GM21529 (cell line): ENCODE results near the gene LILRA1.
"Not testable (repeated sequence)": the region's sequence is repeated elsewhere in the genome, so short reads cannot be mapped to it uniquely, and the experiment has no call there.

ENCODE experiments used
- ATAC-seq: cut with Tn5 transposase; IDR thresholded peaks from one replicate; pipeline ENCODE4 v1.9.1; 2021; ENCODE audit not compliant: unreplicated experiment

The LILRA1 gene

DNA sequence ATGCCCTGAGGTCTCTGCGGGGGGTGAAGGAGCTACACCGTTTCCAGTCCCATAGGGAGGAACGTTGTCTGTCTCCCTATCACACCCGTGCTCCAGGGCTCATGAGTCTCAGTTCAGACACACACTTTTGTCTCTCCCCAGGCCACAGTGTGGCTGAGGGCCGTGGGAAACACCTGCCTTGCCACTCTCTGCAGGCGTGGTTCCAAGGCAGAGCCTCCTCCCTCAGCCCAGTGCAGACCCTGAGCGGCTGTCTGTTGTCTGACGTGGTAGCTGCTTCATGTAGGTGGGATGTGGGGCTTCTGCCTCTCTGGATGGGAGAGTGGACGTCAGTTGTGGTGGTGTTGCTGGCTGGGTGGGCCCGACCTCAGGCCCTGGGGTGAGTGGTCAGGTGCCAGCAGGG, 30.8 kb downstream of the LILRA1 start:
- not testable (repeated sequence) for ATAC-seq

DNA sequence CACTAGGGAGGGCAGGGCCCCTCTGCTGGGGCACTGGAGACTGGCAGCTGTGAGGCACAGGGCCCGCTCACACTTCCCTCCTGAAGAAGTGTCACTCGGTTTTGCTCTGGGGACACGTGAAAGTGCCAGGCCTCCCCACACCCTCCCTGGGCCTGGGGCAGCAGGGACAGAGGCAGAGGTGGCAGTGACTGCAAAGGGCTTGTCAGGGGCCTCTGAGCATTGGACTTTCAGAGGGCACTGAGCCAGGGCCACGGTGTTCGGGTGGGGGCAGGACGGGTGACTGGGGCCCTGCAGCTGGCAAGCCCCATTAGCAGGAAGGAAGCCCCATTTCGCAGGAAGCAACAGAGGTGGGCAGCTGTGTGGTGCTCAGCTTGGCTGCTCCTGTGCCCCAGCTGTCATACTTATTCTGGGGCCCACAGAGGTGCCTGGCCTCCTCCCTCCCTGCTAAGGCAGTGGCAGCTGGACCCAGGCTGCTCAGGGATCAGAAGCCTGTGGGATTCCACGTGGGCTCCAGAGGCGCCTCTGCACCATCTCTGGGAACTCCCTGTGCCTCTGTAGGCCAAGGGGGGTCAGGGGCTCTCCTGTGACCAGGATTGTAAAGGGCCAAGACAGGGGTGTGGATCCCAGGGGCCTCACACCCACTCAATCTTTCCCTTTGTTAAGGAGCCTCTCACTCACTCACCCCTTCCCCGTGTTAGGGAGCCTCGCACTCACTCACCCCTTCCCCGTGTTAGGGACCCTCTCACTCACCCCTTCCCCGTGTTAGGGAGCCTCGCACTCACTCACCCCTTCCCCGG, 31.7 kb downstream of the LILRA1 start:
- not testable (repeated sequence) for ATAC-seq

DNA sequence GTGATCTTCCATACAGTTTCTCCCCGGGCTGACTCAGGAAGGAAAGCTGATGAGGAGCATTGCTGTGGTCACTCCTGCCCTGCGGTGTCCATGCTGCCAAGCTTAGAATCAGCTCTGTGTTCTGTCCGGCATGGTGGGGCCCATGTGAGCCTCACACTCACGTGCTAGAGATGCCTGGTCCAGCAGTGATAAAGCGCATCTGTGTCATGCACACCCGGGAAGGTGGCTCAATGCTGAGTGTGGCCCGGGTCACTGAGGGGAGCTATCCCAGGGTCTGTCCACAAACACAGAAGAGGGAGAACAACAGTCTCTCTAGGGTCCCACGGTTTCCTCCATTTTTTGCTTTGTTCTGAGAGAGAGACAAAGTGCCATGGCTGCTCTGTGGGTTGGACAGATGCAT, 33.3 kb downstream of the LILRA1 start:
- no peak for ATAC-seq

DNA sequence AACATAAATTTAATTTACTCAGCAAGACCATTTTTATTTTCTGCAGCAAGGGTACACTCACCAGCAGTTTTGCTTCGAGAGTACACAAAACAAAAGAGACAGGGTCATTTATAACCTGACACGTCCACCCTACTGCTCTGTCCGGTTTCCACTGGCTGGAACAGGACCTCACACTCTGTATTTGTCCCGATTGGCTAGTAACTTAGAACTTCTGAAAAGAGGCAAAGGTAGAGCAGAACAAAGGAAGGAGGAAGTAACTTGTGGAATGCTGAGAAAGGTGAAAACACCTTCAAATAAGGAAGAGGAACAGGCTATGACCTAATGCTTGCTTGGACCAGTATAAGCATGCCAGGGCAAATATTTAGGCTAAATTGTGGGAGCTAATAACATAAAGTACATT, 34.5 kb downstream of the LILRA1 start:
- not testable (repeated sequence) for ATAC-seq

DNA sequence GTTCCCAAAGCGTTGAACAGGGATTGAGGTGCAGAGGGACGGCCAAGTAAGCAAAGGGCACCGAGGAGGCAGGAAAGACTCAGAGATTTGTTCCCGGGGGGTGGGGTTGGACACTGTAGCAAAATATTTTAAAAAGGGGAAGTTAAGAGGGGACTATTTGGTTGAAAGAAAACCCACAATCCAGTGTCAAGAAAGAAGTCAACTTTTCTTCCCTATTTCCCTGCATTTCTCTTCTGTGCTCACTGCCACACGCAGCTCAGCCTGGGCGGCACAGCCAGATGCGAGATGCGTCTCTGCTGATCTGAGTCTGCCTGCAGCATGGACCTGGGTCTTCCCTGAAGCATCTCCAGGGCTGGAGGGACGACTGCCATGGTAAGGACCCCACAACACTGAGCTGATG, 36.8 kb downstream of the LILRA1 start, which contains the start of gene LILRB1:
LILRB1 (plus strand) TSS at position 223 of the 400 bp plus-strand sequence. CDS start 590 bp downstream, outside the sequence.
- ATAC-seq = not testable (repeated sequence)

DNA sequence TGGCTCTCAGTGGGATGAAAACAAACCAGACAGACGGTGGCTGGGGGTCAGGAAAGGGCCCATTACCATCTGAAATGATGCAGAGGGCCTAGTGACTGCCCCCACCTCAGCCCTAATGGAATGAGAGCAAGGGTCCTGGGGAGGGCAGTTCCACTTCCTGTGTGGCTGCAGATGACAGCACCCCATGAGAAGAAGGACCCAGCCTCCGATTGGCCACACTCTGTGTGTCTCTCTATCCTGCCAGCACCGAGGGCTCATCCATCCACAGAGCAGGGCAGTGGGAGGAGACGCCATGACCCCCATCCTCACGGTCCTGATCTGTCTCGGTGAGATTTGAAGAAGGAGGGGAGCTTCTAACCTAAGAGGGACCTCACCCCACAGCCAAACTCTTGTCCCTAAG, 37.4 kb downstream of the LILRA1 start:
- ATAC-seq = no peak

DNA sequence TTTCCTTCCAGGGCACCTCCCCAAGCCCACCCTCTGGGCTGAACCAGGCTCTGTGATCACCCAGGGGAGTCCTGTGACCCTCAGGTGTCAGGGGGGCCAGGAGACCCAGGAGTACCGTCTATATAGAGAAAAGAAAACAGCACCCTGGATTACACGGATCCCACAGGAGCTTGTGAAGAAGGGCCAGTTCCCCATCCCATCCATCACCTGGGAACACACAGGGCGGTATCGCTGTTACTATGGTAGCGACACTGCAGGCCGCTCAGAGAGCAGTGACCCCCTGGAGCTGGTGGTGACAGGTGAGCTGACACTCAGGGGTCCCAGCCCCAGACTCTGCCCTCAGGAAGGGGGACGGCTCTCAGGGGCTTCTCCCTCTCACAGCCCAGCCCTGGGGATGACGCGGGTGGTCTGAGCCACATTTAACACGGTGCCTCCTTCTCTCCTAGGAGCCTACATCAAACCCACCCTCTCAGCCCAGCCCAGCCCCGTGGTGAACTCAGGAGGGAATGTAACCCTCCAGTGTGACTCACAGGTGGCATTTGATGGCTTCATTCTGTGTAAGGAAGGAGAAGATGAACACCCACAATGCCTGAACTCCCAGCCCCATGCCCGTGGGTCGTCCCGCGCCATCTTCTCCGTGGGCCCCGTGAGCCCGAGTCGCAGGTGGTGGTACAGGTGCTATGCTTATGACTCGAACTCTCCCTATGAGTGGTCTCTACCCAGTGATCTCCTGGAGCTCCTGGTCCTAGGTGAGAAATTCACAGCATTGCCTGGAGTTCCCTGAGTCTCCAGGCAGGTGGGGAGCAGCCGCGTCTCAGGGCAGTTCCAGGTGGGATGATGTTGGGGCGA, 38.3 kb downstream of the LILRA1 start:
- ATAC-seq = not testable (repeated sequence)

DNA sequence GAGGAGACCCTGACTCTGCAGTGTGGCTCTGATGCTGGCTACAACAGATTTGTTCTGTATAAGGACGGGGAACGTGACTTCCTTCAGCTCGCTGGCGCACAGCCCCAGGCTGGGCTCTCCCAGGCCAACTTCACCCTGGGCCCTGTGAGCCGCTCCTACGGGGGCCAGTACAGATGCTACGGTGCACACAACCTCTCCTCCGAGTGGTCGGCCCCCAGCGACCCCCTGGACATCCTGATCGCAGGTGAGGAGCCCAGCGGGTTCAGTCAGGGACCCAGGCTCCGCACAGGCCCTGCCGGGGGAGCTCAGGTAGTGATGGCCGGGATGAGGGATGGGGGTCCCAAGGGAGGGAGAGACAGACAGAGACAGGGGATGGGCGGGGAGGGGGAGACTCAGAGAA, 39.1 kb downstream of the LILRA1 start:
- ATAC-seq = not testable (repeated sequence)

DNA sequence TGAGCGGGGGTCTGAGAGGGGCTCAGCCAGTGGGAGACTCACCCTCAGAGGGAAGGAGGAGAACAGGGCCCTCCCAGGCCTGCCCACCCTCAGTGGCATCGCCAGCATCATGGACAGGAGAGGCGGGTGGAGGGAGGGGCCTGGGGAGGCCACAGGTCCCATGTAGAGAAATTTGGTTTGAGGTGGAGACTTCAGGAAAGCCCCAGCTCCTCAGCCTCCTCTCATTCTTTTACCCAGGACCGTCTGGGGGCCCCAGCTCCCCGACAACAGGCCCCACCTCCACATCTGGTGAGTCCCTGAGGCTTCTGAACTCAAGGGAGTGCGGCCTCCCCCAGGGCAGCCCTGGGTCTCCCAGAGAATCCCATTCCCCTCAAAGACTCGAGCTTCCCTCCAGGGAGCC, 40.0 kb downstream of the LILRA1 start:
- ATAC-seq = no peak

DNA sequence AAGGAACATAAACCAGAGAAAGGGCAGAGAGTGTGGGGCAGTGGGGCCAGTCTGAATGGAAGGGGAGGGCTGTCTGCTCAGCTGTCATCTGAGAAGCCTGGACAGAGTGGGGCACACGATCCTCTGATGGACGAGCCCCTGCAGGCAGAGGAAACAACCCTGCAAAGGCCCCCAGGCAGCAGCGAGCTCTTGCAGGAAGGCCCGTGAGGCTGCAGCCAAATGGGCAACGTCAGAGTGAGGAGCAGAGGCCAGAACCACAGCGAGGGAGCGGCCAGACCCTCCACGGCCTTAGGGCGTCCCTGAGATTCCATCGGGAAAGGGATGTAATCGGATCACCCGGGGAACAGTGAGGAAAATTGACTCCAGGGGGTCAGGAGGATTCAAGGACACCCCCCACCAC, 42.6 kb downstream of the LILRA1 start:
- ATAC-seq = not testable (repeated sequence)

DNA sequence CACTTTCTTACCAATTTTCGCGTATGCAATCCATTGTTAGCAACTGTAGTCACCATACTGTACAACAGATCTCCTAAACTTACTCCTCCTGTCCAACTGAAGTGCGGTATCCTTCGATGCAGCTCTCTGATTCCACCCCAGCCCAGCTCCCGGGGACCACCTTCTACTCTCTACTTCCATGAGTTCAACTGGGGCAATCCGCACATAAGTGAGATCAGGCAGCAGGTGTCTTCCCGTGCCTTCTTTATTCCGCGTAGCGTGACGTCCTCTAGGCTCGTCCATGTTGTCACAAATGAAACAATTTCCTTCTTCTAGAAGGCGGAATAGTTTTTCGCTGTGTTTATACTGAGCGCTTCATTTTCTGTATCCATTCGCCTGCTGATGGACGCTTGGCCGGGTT, 45.3 kb downstream of the LILRA1 start:
- ATAC-seq = no peak

DNA sequence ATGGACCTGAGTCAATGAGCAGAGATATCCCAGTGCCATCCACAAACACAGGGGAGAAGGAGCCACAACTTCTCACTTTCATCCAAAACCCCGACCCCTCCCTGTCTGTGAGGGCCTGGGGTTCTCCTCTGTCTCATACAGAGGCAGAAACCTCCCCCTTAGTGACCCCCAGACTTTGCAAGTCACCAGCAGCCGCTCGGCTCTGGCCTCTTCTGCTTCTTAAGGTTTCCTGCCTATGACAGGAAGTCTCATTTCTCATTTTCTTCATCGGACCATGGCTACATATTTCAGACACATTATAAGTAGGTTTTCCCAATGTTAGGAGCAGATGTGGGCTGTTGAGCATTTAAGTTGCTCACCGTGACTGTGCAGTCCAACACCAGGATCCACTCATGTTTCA, 49.5 kb downstream of the LILRA1 start:
- not testable (repeated sequence) for ATAC-seq

DNA sequence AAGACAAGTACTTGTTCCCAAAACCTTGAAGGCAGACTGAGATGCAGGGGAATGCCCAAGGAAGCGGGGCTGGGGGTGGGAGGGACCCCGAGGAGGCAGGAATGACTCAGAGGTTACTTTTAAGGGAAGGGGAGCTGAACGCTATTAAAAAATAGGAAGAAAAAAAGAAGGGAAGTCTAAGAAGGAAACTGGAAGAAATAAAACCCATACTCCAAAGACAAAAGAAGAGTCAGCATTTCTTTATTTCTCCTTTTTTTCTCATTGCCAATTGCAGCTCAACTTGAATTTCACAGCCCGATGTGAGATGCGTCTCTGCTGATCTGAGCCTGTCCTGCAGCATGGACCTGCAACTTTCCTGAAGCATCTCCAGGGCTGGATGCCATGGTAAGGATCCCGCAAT, 50.2 kb downstream of the LILRA1 start:
- ATAC-seq = not testable (repeated sequence)

DNA sequence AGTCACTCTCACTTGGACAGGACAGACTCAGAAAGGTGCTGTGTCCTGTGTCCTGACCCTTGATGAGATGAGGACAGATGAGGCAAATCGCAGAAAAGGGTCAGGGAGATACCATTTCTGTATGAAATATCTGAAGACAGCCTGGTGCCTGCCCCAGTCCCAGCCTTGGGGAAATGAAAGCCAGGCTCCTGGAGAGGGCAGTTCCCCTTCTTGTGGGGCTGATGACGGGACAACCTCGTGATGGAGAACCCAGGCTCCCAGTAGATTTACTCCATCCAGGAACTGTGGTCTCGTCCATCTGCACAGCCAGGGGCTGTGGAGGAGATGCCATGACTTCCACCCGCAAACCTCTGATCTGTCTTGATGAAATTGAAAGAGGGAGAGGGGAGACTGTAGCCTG, 50.6 kb downstream of the LILRA1 start:
- no peak for ATAC-seq

DNA sequence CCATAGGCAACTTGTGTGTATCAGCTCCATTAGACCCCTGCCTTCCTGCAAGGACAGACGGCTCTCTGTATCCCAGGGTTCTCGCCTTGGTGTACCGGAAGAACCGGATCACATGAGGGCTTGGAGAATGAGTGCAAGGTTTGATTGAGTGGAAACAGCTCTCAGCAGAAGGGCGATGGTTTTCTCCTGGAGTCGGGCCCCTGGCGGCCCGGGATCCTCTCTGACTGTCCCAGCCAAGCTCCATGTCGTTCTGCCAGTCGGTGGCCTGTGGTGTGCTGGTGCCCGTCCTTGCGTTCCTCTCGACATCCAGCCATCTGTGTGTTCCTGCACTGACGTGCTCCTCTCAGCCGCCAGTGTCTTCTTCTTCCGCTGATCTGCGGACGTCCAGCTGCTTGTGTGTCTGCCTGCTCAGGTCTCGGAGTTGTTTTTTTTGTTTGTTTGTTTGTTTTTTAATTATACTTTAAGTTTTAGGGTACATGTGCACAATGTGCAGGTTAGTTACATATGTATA, 53.0 kb downstream of the LILRA1 start:
- ATAC-seq = no peak

DNA sequence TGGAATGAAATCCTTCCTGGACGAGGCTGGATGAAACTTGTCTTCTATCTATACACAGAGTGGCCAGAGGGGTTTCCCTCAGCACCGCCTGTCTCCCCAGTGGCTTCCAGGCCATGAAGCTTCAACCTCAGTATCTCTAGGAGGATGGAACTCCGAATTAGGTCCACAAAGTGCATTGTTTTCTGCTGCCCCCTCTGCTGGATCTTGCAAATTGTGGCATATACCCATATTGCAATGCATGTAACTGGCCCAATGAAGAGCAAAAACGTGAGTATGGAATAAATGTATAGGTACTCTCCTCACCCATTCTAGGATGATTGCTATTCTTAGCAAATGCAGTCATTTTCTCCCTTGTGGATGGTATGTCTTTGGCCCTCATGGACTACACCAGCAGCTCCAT, 54.7 kb downstream of the LILRA1 start:
- no peak for ATAC-seq

DNA sequence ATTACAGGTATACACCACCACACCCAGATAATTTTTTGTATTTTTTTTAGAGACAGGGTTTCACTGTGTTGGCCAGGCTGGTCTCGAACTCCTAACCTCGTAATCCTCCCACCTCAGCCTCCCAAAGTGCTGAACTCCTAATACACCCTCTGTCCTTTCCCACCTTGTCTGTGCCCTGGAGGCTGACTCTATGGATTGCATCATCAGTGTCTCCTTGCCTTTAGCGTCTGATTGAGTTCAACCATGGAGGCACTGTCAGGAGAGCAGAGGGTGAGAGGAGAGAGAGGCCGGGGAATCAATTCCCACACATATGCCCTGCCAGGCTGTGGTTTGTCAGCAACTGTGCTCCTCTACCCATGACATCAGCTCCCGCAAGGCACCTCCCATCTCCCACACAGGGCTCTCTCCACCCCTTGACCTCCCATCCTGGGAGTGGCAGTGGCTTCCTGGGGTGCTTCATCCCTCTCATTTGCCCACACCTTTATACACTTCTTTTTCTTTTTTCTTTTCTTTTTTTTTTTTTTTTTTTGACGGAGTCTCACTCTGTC, 56.8 kb downstream of the LILRA1 start:
- ATAC-seq = no peak
